Measurements from ENCODE around the gene LIMCH1. TPM values are rescaled to one million over a fixed set of nuclear protein-coding genes. Genes with fewer than 3 reads are reported as not detected.

The LIMCH1 gene
- total RNA-seq, 1 donor from 2014 or later, result 87.2 TPM

DNA sequence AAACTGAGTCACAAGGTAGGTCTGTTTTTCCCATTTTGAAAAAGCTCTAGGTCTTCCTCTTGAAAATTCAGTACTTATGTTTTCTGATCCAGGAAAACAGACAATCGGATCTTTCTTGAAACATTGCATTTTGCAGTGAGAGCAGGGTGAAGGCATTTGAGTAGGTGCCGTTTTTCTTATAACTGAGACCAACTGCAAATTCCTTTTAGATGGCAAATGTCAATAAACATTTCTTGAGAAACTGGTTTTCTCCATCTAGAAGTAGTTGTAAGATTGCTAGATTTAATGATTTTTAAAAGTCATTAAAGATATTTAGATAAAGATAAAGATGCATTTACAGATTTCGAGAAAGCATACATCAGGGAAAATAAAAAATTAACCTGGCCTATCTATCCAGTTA, 118.1 kb downstream of the LIMCH1 start:
- Histone ChIP-seq H3K4me1 (ENCODE audit: control insufficient read depth in 3 of 3, insufficient read depth in 3 of 3, low read length in 3 of 3) (peaks cover 22 to 30% (median 24%) of the 10 kb centered on the region in 3 donors), H3K9me3 (ENCODE audit: control insufficient read depth in 3 of 3, low read length in 3 of 3) (no peaks in the 10 kb centered on the region), H3K4me3 (ENCODE audit: low read length in 3 of 3) (no peak overlapping the region), H3K9ac (ENCODE audit: low read depth in 1 of 3, low read length in 3 of 3) (no peak overlapping the region), H3K27me3 (ENCODE audit: control insufficient read depth in 3 of 3, insufficient read depth in 3 of 3, low read length in 3 of 3) (no peaks in the 10 kb centered on the region), H3K36me3 (ENCODE audit: control insufficient read depth in 3 of 3, insufficient read depth in 3 of 3, low read length in 3 of 3) (peaks cover 0 to 21% (median 5%) of the 10 kb centered on the region in 3 donors), H3K27ac (ENCODE audit: low read depth, low read length) (peak overlapping the region; percentile 76)

DNA sequence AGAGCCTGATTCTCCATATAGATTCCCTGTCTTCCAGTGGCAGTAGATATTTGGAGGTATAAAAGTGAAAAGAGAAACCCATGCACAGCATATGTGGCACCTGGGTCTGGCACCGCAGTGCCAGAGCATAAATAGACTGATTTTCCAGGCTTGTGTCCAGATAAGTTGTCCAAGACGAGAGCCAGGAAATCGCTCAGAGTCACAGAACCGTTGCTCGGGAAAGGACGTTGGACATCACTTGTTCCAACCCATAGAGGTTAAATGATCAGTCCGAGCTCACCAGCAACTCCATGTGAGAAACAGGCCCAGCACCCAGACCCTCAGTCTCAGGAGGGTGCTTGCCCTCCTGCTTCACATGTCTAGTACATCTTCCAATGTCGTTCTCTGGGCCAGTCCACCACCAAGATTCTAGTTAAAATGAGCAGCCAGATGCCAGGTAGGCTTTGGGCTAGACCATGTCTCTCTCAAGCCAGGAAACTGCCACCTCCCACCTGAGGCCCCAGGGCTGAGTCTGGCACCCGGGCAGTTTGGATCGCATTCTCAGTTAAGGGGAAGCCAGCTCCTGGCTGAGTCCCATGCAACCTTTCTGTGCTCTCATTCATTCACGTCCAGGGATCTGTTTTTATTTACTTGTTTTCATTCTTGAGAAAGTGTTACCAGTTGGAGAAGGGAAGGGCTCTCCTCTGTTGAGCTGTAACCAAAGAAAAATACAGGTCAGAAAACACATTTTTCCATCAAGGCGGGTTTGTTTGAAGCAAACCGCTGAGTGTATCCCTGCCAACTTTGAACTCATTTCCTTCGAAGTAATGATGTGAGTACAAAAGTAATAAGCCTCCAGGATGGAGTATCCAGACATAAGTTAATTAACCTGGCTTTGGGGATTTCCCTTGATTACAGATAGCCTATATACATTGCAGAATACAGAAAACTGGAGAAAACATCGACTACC, 118.9 kb downstream of the LIMCH1 start:
- Histone ChIP-seq H3K27ac (ENCODE audit: low read depth, low read length) (peak overlapping the region; percentile 76), H3K9ac (ENCODE audit: low read depth in 1 of 3, low read length in 3 of 3) (peak overlapping the region; percentile 12 to 55 (median 45)), H3K4me3 (ENCODE audit: low read length in 3 of 3) (peak overlapping the region in 2 of 3 donors; percentile 29 to 56), H3K36me3 (ENCODE audit: control insufficient read depth in 3 of 3, insufficient read depth in 3 of 3, low read length in 3 of 3) (peaks cover 0 to 16% (median 5%) of the 10 kb centered on the region in 3 donors), H3K9me3 (ENCODE audit: control insufficient read depth in 3 of 3, low read length in 3 of 3) (no peaks in the 10 kb centered on the region), H3K27me3 (ENCODE audit: control insufficient read depth in 3 of 3, insufficient read depth in 3 of 3, low read length in 3 of 3) (no peaks in the 10 kb centered on the region), H3K4me1 (ENCODE audit: control insufficient read depth in 3 of 3, insufficient read depth in 3 of 3, low read length in 3 of 3) (peaks cover 22 to 30% (median 24%) of the 10 kb centered on the region in 3 donors)

DNA sequence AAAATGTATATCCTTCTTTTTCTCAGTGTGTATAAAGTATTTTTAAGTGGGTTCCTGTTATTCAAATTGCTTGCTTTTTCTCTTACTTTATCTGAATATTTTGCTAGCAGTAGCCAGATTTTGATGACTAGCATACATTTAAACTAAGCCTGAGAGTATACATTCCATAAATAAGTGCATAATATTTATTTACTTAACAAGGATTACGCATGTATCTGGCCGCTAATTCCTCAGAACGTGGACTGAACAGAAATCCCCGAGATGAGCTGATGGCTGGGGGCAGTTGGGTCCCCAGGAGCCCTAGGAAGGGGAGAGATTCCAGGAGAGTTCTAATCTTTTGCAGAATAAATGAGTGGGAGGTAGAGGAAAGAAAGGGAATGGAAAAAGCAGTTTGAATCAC, 119.6 kb downstream of the LIMCH1 start:
- Histone ChIP-seq H3K9ac (ENCODE audit: low read depth in 1 of 3, low read length in 3 of 3) (no peak overlapping the region), H3K27me3 (ENCODE audit: control insufficient read depth in 3 of 3, insufficient read depth in 3 of 3, low read length in 3 of 3) (no peaks in the 10 kb centered on the region), H3K4me1 (ENCODE audit: control insufficient read depth in 3 of 3, insufficient read depth in 3 of 3, low read length in 3 of 3) (peaks cover 22 to 30% (median 24%) of the 10 kb centered on the region in 3 donors), H3K4me3 (ENCODE audit: low read length in 3 of 3) (no peak overlapping the region), H3K27ac (ENCODE audit: low read depth, low read length) (peak overlapping the region; percentile 76), H3K36me3 (ENCODE audit: control insufficient read depth in 3 of 3, insufficient read depth in 3 of 3, low read length in 3 of 3) (peaks cover 0 to 9% (median 5%) of the 10 kb centered on the region in 3 donors), H3K9me3 (ENCODE audit: control insufficient read depth in 3 of 3, low read length in 3 of 3) (no peaks in the 10 kb centered on the region)

DNA sequence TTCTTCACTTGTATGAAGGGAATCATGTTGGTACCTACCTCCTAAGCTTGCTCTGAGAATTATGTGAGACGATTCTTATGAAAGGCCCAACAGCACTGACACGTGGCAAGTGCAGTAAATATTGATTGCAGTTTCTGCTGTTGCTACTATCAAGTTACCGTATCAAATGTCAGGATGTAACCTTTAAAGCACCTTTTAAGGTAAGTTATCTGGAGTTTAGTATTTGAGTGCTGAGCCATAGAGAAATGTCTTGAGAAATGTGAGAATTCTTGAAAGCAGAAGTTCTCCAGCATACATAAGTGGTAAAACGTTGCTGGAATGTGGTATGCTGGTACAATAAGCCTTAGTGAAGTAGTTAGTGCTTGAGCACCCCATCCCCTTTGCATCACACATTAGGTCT, 120.2 kb downstream of the LIMCH1 start:
- no peak overlapping the region for H3K4me3 ChIP-seq (ENCODE audit: low read length in 3 of 3)
- no peaks in the 10 kb centered on the region for H3K9me3 ChIP-seq (ENCODE audit: control insufficient read depth in 3 of 3, low read length in 3 of 3)
- peaks cover 22 to 30% (median 24%) of the 10 kb centered on the region in 3 donors for H3K4me1 ChIP-seq (ENCODE audit: control insufficient read depth in 3 of 3, insufficient read depth in 3 of 3, low read length in 3 of 3)
- H3K9ac ChIP-seq (ENCODE audit: low read depth in 1 of 3, low read length in 3 of 3), result no peak overlapping the region
- H3K27ac ChIP-seq (ENCODE audit: low read depth, low read length), result peak overlapping the region; percentile 34
- H3K27me3 ChIP-seq (ENCODE audit: control insufficient read depth in 3 of 3, insufficient read depth in 3 of 3, low read length in 3 of 3), result no peaks in the 10 kb centered on the region
- H3K36me3 ChIP-seq (ENCODE audit: control insufficient read depth in 3 of 3, insufficient read depth in 3 of 3, low read length in 3 of 3), result peaks cover 0 to 8% (median 5%) of the 10 kb centered on the region in 3 donors

DNA sequence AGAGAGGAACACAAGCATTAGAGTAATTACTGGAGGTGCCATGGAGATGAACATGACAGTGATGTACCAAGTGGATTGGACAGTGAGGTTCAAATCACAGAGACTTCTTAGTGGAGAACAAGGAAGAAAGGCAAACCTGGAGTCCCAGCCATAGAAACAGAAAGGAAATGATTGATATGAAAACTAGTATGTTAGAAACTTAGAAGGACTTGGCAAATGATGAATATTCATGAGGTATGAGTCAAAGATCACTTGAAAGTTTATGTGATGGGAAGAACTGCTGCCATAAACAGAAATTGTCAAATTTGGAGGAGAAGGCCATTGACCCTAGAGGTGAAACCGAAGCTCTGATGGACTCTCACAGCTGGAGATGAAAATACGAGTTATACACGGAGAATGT, 122.4 kb downstream of the LIMCH1 start:
- Histone ChIP-seq H3K4me1 (ENCODE audit: control insufficient read depth in 3 of 3, insufficient read depth in 3 of 3, low read length in 3 of 3) (peaks cover 22 to 27% (median 24%) of the 10 kb centered on the region in 3 donors), H3K9me3 (ENCODE audit: control insufficient read depth in 3 of 3, low read length in 3 of 3) (no peaks in the 10 kb centered on the region), H3K27ac (ENCODE audit: low read depth, low read length) (no peak overlapping the region), H3K36me3 (ENCODE audit: control insufficient read depth in 3 of 3, insufficient read depth in 3 of 3, low read length in 3 of 3) (peaks cover 0 to 16% (median 5%) of the 10 kb centered on the region in 3 donors), H3K9ac (ENCODE audit: low read depth in 1 of 3, low read length in 3 of 3) (no peak overlapping the region), H3K27me3 (ENCODE audit: control insufficient read depth in 3 of 3, insufficient read depth in 3 of 3, low read length in 3 of 3) (no peaks in the 10 kb centered on the region), H3K4me3 (ENCODE audit: low read length in 3 of 3) (no peak overlapping the region)

DNA sequence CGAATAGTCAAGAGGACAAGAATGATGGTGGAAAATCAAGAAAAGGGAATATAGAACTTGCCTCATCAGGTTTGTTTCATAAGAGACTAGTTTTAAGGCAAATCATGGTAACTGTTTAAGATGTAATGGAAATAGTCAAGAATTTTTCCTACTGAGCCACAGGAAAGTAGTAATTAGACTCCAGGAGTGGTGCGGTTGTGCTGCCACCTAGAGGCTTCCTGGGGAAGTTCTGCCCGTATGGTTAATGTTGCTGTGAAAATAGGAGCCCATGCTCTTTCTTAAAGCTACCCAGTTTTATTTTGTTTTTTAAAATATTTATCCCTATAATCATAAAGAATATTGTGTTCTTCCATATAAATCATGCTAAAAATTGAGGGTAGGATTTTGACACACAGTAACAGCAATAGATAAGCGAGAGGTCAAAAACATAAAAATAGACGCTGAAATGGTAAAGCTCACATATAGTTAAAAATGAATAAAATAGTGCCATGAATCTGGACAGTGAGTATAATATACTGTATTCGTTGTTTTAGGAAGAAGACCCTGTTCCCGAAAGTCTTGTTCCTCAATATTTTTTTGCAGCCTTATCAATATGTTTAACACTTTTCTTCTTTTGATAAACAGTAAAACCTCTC, 123.6 kb downstream of the LIMCH1 start:
- Histone ChIP-seq H3K4me3 (ENCODE audit: low read length in 3 of 3) (no peak overlapping the region), H3K9ac (ENCODE audit: low read depth in 1 of 3, low read length in 3 of 3) (no peak overlapping the region), H3K27ac (ENCODE audit: low read depth, low read length) (no peak overlapping the region), H3K9me3 (ENCODE audit: control insufficient read depth in 3 of 3, low read length in 3 of 3) (no peaks in the 10 kb centered on the region), H3K27me3 (ENCODE audit: control insufficient read depth in 3 of 3, insufficient read depth in 3 of 3, low read length in 3 of 3) (no peaks in the 10 kb centered on the region), H3K4me1 (ENCODE audit: control insufficient read depth in 3 of 3, insufficient read depth in 3 of 3, low read length in 3 of 3) (peaks cover 15 to 19% (median 15%) of the 10 kb centered on the region in 3 donors), H3K36me3 (ENCODE audit: control insufficient read depth in 3 of 3, insufficient read depth in 3 of 3, low read length in 3 of 3) (peaks cover 0 to 18% (median 8%) of the 10 kb centered on the region in 3 donors)

DNA sequence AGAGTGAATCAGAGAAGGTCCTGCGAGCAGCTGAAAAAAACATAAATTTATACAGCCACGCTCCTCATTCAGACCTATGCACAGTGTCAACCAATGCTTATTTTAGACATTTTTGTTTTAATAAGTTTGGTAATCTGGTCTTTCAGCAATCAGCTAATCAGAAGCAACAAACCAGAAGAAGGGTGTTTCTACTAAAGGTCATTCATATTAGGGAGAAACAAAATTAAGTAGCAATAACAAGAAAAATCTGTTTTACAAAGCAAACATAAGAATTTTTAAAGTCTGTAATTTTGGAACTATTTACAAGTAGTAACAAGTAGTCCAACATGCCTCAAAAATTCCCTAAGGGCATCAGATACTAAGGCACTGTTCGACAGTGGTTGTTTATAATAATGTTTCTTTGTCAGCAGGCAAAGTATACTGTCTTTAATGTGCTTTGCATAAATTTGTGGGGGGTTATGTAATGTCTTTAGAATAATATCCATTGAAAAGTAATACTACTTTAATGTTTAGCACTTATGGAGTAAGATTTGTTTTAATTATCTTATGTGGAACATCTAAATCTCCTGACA, 127.8 kb downstream of the LIMCH1 start:
- no peak overlapping the region for H3K9ac ChIP-seq (ENCODE audit: low read depth in 1 of 3, low read length in 3 of 3)
- H3K27me3 ChIP-seq (ENCODE audit: control insufficient read depth in 3 of 3, insufficient read depth in 3 of 3, low read length in 3 of 3), result no peaks in the 10 kb centered on the region
- no peaks in the 10 kb centered on the region for H3K4me1 ChIP-seq (ENCODE audit: control insufficient read depth in 3 of 3, insufficient read depth in 3 of 3, low read length in 3 of 3)
- H3K9me3 ChIP-seq (ENCODE audit: control insufficient read depth in 3 of 3, low read length in 3 of 3), result no peaks in the 10 kb centered on the region
- no peak overlapping the region for H3K4me3 ChIP-seq (ENCODE audit: low read length in 3 of 3)
- H3K27ac ChIP-seq (ENCODE audit: low read depth, low read length), result no peak overlapping the region
- H3K36me3 ChIP-seq (ENCODE audit: control insufficient read depth in 3 of 3, insufficient read depth in 3 of 3, low read length in 3 of 3), result peaks cover 8 to 42% (median 26%) of the 10 kb centered on the region in 3 donors

DNA sequence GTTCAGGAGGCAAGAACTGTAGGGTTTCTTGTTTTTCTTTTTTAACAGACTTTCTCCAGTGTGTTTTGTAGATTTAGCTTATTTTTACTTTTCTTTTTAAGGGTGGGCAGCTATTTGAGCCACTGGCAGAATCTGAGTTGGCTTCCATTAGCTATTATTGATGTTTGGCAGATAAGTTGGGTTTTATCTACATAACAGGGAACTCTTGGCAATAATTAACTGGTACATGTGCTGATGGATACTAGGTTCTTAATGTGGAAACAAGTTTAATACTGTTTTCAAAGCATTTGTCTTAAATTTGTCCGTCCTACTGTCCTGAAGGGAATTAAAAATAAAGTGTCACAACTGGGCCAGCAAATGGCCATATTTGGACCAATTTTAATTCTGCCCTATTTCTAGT, 130.1 kb downstream of the LIMCH1 start:
- no peak overlapping the region for H3K9ac ChIP-seq (ENCODE audit: low read depth in 1 of 3, low read length in 3 of 3)
- H3K4me1 ChIP-seq (ENCODE audit: control insufficient read depth in 3 of 3, insufficient read depth in 3 of 3, low read length in 3 of 3), result no peaks in the 10 kb centered on the region
- no peaks in the 10 kb centered on the region for H3K9me3 ChIP-seq (ENCODE audit: control insufficient read depth in 3 of 3, low read length in 3 of 3)
- no peaks in the 10 kb centered on the region for H3K27me3 ChIP-seq (ENCODE audit: control insufficient read depth in 3 of 3, insufficient read depth in 3 of 3, low read length in 3 of 3)
- H3K36me3 ChIP-seq (ENCODE audit: control insufficient read depth in 3 of 3, insufficient read depth in 3 of 3, low read length in 3 of 3), result peaks cover 12 to 49% (median 32%) of the 10 kb centered on the region in 3 donors
- no peak overlapping the region for H3K27ac ChIP-seq (ENCODE audit: low read depth, low read length)
- H3K4me3 ChIP-seq (ENCODE audit: low read length in 3 of 3), result no peak overlapping the region

DNA sequence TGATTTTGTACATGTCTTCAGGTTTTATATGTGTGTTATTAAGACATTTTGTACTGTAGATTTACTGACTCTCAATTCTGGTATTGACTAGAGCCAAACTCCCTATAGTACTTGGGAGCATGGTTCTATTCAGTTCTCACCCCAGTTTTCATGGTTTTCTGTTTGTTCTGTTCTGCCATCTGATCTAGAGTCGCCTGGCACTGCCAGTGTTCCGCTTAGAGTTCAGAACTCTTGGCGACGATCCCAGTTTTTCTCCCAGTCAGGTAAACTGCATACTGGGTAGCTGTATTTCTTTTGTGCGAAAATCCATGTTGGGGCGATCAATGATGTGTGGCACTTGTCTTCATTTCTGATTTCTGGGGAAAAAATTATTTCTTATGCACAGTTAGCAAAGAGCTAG, 132.6 kb downstream of the LIMCH1 start:
- Histone ChIP-seq H3K4me1 (ENCODE audit: control insufficient read depth in 3 of 3, insufficient read depth in 3 of 3, low read length in 3 of 3) (no peaks in the 10 kb centered on the region), H3K4me3 (ENCODE audit: low read length in 3 of 3) (no peak overlapping the region), H3K36me3 (ENCODE audit: control insufficient read depth in 3 of 3, insufficient read depth in 3 of 3, low read length in 3 of 3) (peaks cover 19 to 60% (median 40%) of the 10 kb centered on the region in 3 donors), H3K9ac (ENCODE audit: low read depth in 1 of 3, low read length in 3 of 3) (no peak overlapping the region), H3K9me3 (ENCODE audit: control insufficient read depth in 3 of 3, low read length in 3 of 3) (no peaks in the 10 kb centered on the region), H3K27me3 (ENCODE audit: control insufficient read depth in 3 of 3, insufficient read depth in 3 of 3, low read length in 3 of 3) (no peaks in the 10 kb centered on the region), H3K27ac (ENCODE audit: low read depth, low read length) (no peak overlapping the region)

All from skeletal muscle tissue (tissue), 4 donors.